PC-3 (cell line): Measurements from ENCODE around the gene GSDMA. TPM values are rescaled to one million over a fixed set of nuclear protein-coding genes. Genes with fewer than 3 reads are reported as not detected.

ENCODE experiments used
- ATAC-seq: fragments of 200-7000 bp; cut with Tn5 transposase; 2 replicates; pipeline ENCODE4 v1.9.1; 2020; ENCODE audit warnings: mild to moderate bottlenecking, moderate library complexity
- BruUV-seq: library from RNA; stranded (reverse); fragments of 400-500 nt; replicated peaks from 2 replicates; lab custom pipeline; 2021; lab: Mats Ljungman, UMichigan
- CTCF ChIA-PET: fragments of 300-600 bp; sonication (Branson Sonifier 250); formaldehyde crosslinking; loops from one replicate; lab custom pipeline; 2022; ENCODE audit warnings: antibody characterized with exemption; lab: Charles Lee
- POLR2A ChIA-PET: fragments of 300-600 bp; sonication (Branson Sonifier 250); formaldehyde crosslinking; loops from one replicate; lab custom pipeline; 2022; ENCODE audit warnings: antibody characterized with exemption; ENCODE audit not compliant: unreplicated experiment; lab: Charles Lee
- DNase-seq: peaks from one replicate; pipeline ENCODE4 v3.0.0-alpha.2; 2015
- H2AFZ ChIP-seq: fragments of 300-600 bp; sonication (generic); 2 replicates; pipeline ENCODE4 v1.6.0; 2016; ENCODE audit warnings: antibody characterized with exemption, low read length
- H3F3A ChIP-seq: fragments of 300-600 bp; sonication (generic); one replicate; pipeline ENCODE4 v1.6.0; 2017; ENCODE audit warnings: antibody characterized with exemption, low read length, control low read depth, mild to moderate bottlenecking; ENCODE audit not compliant: unreplicated experiment
- H3K27ac ChIP-seq: fragments of 300-600 bp; sonication (generic); 2 replicates; pipeline ENCODE4 v1.5.1; 2016; ENCODE audit warnings: mild to moderate bottlenecking, low read length
- H3K27me3 ChIP-seq: fragments of 300-600 bp; sonication (generic); 2 replicates; pipeline ENCODE4 v1.6.1; 2016; ENCODE audit warnings: low read length, mixed read lengths
- H3K36me3 ChIP-seq: fragments of 300-600 bp; sonication (generic); 2 replicates; pipeline ENCODE4 v1.6.1; 2016; ENCODE audit warnings: low read depth, mixed run types, low read length, mixed read lengths
- H3K4me1 ChIP-seq: fragments of 300-600 bp; sonication (generic); 2 replicates; pipeline ENCODE4 v1.5.1; 2016; ENCODE audit warnings: low read length; ENCODE audit not compliant: insufficient read depth
- H3K4me2 ChIP-seq: fragments of 300-600 bp; sonication (generic); 2 replicates; pipeline ENCODE4 v1.6.0; 2016; ENCODE audit warnings: low read length
- H3K4me3 ChIP-seq: fragments of 300-600 bp; sonication (generic); 2 replicates; pipeline ENCODE4 v1.5.1; 2016; ENCODE audit warnings: mild to moderate bottlenecking, low read length, mixed read lengths
- H3K79me2 ChIP-seq: fragments of 300-600 bp; sonication (generic); 2 replicates; pipeline ENCODE4 v1.6.1; 2017; ENCODE audit warnings: low read length, mixed read lengths
- H3K9ac ChIP-seq: fragments of 300-600 bp; sonication (generic); 2 replicates; pipeline ENCODE4 v1.6.0; 2016; ENCODE audit warnings: mild to moderate bottlenecking, low read length
- H3K9me2 ChIP-seq: fragments of 300-600 bp; sonication (generic); replicated peaks from 2 replicates; pipeline ENCODE4 v1.6.1; 2016; ENCODE audit warnings: mixed run types, low read length, mixed read lengths
- H3K9me3 ChIP-seq: fragments of 300-600 bp; sonication (generic); 2 replicates; pipeline ENCODE4 v1.6.1; 2016; ENCODE audit warnings: low read length, mixed read lengths
- H4K20me1 ChIP-seq: fragments of 300-600 bp; sonication (generic); 2 replicates; pipeline ENCODE4 v1.6.1; 2016; ENCODE audit warnings: low read length, mixed read lengths
- EZH2 ChIP-seq: fragments of 300-600 bp; sonication (generic); IDR thresholded peaks from one replicate; pipeline ENCODE4 v1.6.1; 2017; ENCODE audit warnings: antibody characterized with exemption, mild to moderate bottlenecking, low read length; ENCODE audit not compliant: unreplicated experiment
- EZH2phosphoT487 ChIP-seq: fragments of 300-600 bp; sonication (generic); IDR thresholded peaks from 2 replicates; pipeline ENCODE4 v1.6.1; 2018; ENCODE audit warnings: mild to moderate bottlenecking, antibody characterized with exemption, low read length, borderline replicate concordance
- intact Hi-C: fragments of 100-400 bp; cut with micrococcal nuclease; formaldehyde crosslinking; loops from 2 replicates; pipeline ENCODE4 v1.9.0; 2023
- total RNA-seq: library from RNA; depleted of rRNA; stranded (reverse); fragments of >200 nt; gene quantifications from 2 replicates; pipeline ENCODE4 v1.2.3, GENCODE V29; 2014
- TF ChIP-seq, protein P1 (sequence below): fragments of 300-600 bp; sonication (generic); conservative IDR thresholded peaks from 2 replicates; pipeline ENCODE4 v1.5.1; 2017; ENCODE audit warnings: antibody characterized with exemption, low read depth, mild to moderate bottlenecking, low read length

The GSDMA gene
- total RNA-seq, 1 experiment from 2014 or later: not detected

DNA sequence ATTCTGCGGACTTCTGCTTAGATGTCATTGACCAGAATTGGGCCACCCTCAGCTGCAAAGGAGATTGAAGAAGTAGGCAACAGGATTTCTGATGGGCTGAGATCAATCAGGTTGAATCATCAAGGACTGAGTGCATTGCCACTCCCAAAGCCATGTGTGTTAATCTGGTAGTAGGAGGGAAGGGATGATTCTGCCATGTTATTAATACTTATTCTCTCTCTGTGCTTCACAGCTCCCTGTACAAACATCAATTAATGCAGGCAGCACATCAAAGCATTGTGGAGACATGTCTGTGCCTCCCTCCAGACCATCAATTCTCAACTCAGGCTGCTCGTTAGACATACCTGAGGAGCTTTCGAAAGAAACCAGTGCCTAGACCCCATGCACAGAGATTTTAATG, 23.7 kb upstream of the GSDMA start:
- Histone ChIP-seq H3K4me2 (no peak overlapping the region), H3K9me3 (no peaks in the 10 kb centered on the region), H4K20me1 (no peaks in the 10 kb centered on the region), H3K79me2 (no peaks in the 10 kb centered on the region), H3K27me3 (no peaks in the 10 kb centered on the region), H3F3A (no peaks in the 10 kb centered on the region), H3K9ac (no peak overlapping the region), H3K27ac (no peak overlapping the region), H3K36me3 (no peaks in the 10 kb centered on the region), H3K4me3 (no peak overlapping the region), H3K4me1 (peaks cover 8% of the 10 kb centered on the region; the same call in 1 of the 2 replicates), H2AFZ (no peak overlapping the region), H3K9me2 (no peaks in the 10 kb centered on the region)
- ChIA-PET POLR2A (no interaction called here), CTCF (no interaction called here)
- no TSS peak for BruUV-seq
- TF ChIP-seq EZH2 (no peak), EZH2phosphoT487 (no peak)
- TF ChIP-seq, protein P1, sequence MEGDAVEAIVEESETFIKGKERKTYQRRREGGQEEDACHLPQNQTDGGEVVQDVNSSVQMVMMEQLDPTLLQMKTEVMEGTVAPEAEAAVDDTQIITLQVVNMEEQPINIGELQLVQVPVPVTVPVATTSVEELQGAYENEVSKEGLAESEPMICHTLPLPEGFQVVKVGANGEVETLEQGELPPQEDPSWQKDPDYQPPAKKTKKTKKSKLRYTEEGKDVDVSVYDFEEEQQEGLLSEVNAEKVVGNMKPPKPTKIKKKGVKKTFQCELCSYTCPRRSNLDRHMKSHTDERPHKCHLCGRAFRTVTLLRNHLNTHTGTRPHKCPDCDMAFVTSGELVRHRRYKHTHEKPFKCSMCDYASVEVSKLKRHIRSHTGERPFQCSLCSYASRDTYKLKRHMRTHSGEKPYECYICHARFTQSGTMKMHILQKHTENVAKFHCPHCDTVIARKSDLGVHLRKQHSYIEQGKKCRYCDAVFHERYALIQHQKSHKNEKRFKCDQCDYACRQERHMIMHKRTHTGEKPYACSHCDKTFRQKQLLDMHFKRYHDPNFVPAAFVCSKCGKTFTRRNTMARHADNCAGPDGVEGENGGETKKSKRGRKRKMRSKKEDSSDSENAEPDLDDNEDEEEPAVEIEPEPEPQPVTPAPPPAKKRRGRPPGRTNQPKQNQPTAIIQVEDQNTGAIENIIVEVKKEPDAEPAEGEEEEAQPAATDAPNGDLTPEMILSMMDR: no peak
- ATAC-seq (no peak), DNase-seq (no peak)
- intact Hi-C loops: no loop called here

GRCh38 chr17:39939588-39940419, 23.0 kb upstream of the GSDMA start:
- TF ChIP-seq EZH2: no peak
- TF ChIP-seq, protein P1: peak; percentile 52
- ATAC-seq (peak; percentile 54), DNase-seq (peak; percentile 24)
- Histone ChIP-seq H3K9me2 (no peaks in the 10 kb centered on the region), H3F3A (no peaks in the 10 kb centered on the region), H2AFZ (0 out of 2 replicates have a peak overlapping the region, but pooled peaks have one; percentile 21), H3K4me1 (peaks cover 8% of the 10 kb centered on the region; the same call in 1 of the 2 replicates), H3K27ac (no peak overlapping the region), H3K9me3 (no peaks in the 10 kb centered on the region), H3K9ac (no peak overlapping the region), H4K20me1 (no peaks in the 10 kb centered on the region), H3K4me3 (no peak overlapping the region), H3K79me2 (no peaks in the 10 kb centered on the region), H3K4me2 (peak overlapping the region; percentile 28), H3K27me3 (no peaks in the 10 kb centered on the region), H3K36me3 (no peaks in the 10 kb centered on the region)
- ChIA-PET POLR2A (no interaction called here), CTCF (no interaction called here)
- intact Hi-C loops: no loop called here
- no TSS peak for BruUV-seq
